PC-3 (cell line): ENCODE data around the gene HOXB2. TPM values are rescaled to one million over a fixed set of nuclear protein-coding genes. Genes with fewer than 3 reads are reported as not detected.

Experiments used
- ATAC-seq: fragments of 200-7000 bp; cut with Tn5 transposase; 2 replicates; pipeline ENCODE4 v1.9.1; 2020; ENCODE audit warnings: mild to moderate bottlenecking, moderate library complexity
- BruUV-seq: library from RNA; stranded (reverse); fragments of 400-500 nt; replicated peaks from 2 replicates; lab custom pipeline; 2021; lab: Mats Ljungman, UMichigan
- CTCF ChIA-PET: fragments of 300-600 bp; sonication (Branson Sonifier 250); formaldehyde crosslinking; loops from one replicate; lab custom pipeline; 2022; ENCODE audit warnings: antibody characterized with exemption; lab: Charles Lee
- POLR2A ChIA-PET: fragments of 300-600 bp; sonication (Branson Sonifier 250); formaldehyde crosslinking; loops from one replicate; lab custom pipeline; 2022; ENCODE audit warnings: antibody characterized with exemption; ENCODE audit not compliant: unreplicated experiment; lab: Charles Lee
- DNase-seq: peaks from one replicate; pipeline ENCODE4 v3.0.0-alpha.2; 2015
- H2AFZ ChIP-seq: fragments of 300-600 bp; sonication (generic); 2 replicates; pipeline ENCODE4 v1.6.0; 2016; ENCODE audit warnings: antibody characterized with exemption, low read length
- H3F3A ChIP-seq: fragments of 300-600 bp; sonication (generic); one replicate; pipeline ENCODE4 v1.6.0; 2017; ENCODE audit warnings: antibody characterized with exemption, low read length, control low read depth, mild to moderate bottlenecking; ENCODE audit not compliant: unreplicated experiment
- H3K27ac ChIP-seq: fragments of 300-600 bp; sonication (generic); 2 replicates; pipeline ENCODE4 v1.5.1; 2016; ENCODE audit warnings: mild to moderate bottlenecking, low read length
- H3K27me3 ChIP-seq: fragments of 300-600 bp; sonication (generic); 2 replicates; pipeline ENCODE4 v1.6.1; 2016; ENCODE audit warnings: low read length, mixed read lengths
- H3K36me3 ChIP-seq: fragments of 300-600 bp; sonication (generic); 2 replicates; pipeline ENCODE4 v1.6.1; 2016; ENCODE audit warnings: low read depth, mixed run types, low read length, mixed read lengths
- H3K4me1 ChIP-seq: fragments of 300-600 bp; sonication (generic); 2 replicates; pipeline ENCODE4 v1.5.1; 2016; ENCODE audit warnings: low read length; ENCODE audit not compliant: insufficient read depth
- H3K4me2 ChIP-seq: fragments of 300-600 bp; sonication (generic); 2 replicates; pipeline ENCODE4 v1.6.0; 2016; ENCODE audit warnings: low read length
- H3K4me3 ChIP-seq: fragments of 300-600 bp; sonication (generic); 2 replicates; pipeline ENCODE4 v1.5.1; 2016; ENCODE audit warnings: mild to moderate bottlenecking, low read length, mixed read lengths
- H3K79me2 ChIP-seq: fragments of 300-600 bp; sonication (generic); 2 replicates; pipeline ENCODE4 v1.6.1; 2017; ENCODE audit warnings: low read length, mixed read lengths
- H3K9ac ChIP-seq: fragments of 300-600 bp; sonication (generic); 2 replicates; pipeline ENCODE4 v1.6.0; 2016; ENCODE audit warnings: mild to moderate bottlenecking, low read length
- H3K9me2 ChIP-seq: fragments of 300-600 bp; sonication (generic); replicated peaks from 2 replicates; pipeline ENCODE4 v1.6.1; 2016; ENCODE audit warnings: mixed run types, low read length, mixed read lengths
- H3K9me3 ChIP-seq: fragments of 300-600 bp; sonication (generic); 2 replicates; pipeline ENCODE4 v1.6.1; 2016; ENCODE audit warnings: low read length, mixed read lengths
- H4K20me1 ChIP-seq: fragments of 300-600 bp; sonication (generic); 2 replicates; pipeline ENCODE4 v1.6.1; 2016; ENCODE audit warnings: low read length, mixed read lengths
- CTCF ChIP-seq: fragments of 300-600 bp; sonication (generic); conservative IDR thresholded peaks from 2 replicates; pipeline ENCODE4 v1.5.1; 2017; ENCODE audit warnings: antibody characterized with exemption, low read depth, mild to moderate bottlenecking, low read length
- EZH2 ChIP-seq: fragments of 300-600 bp; sonication (generic); IDR thresholded peaks from one replicate; pipeline ENCODE4 v1.6.1; 2017; ENCODE audit warnings: antibody characterized with exemption, mild to moderate bottlenecking, low read length; ENCODE audit not compliant: unreplicated experiment
- EZH2phosphoT487 ChIP-seq: fragments of 300-600 bp; sonication (generic); IDR thresholded peaks from 2 replicates; pipeline ENCODE4 v1.6.1; 2018; ENCODE audit warnings: mild to moderate bottlenecking, antibody characterized with exemption, low read length, borderline replicate concordance
- intact Hi-C: fragments of 100-400 bp; cut with micrococcal nuclease; formaldehyde crosslinking; loops from 2 replicates; pipeline ENCODE4 v1.9.0; 2023
- total RNA-seq: library from RNA; depleted of rRNA; stranded (reverse); fragments of >200 nt; gene quantifications from 2 replicates; pipeline ENCODE4 v1.2.3, GENCODE V29; 2014

Gene HOXB2
- total RNA-seq, 1 experiment from 2014 or later = 1.1 TPM

- Histone ChIP-seq H3K36me3 (no peaks in the 10 kb centered on the region), H3K4me2 (no peak overlapping the region), H3K79me2 (no peaks in the 10 kb centered on the region), H3K4me3 (no peak overlapping the region), H2AFZ (no peak overlapping the region), H3K9me2 (no peaks in the 10 kb centered on the region), H3K9ac (no peak overlapping the region), H4K20me1 (no peaks in the 10 kb centered on the region), H3K9me3 (no peaks in the 10 kb centered on the region), H3K27ac (no peak overlapping the region), H3F3A (no peaks in the 10 kb centered on the region), H3K4me1 (peaks cover 8% of the 10 kb centered on the region; the same call in 1 of the 2 replicates), H3K27me3 (no peaks in the 10 kb centered on the region)
- POLR2A ChIA-PET = no interaction called here
- no TSS peak for BruUV-seq
- TF ChIP-seq EZH2phosphoT487 (no peak), EZH2 (no peak), CTCF (no peak)
- CTCF ChIA-PET = interaction anchor here (0.7 kb wide), 1 partner anchor 327 kb away, joined by 4 read pairs; no protein-coding TSS in a partner anchor
- no peak for DNase-seq
- intact Hi-C loops = no loop called here
- ATAC-seq = no peak
Measured at GRCh38 chr17:48591255-48592056, 46.5 kb upstream of the HOXB2 start.

GRCh38 chr17:48590607-48591161, 45.8 kb upstream of the HOXB2 start:
- H3K36me3 ChIP-seq = no peaks in the 10 kb centered on the region
- no peaks in the 10 kb centered on the region for H3K27me3 ChIP-seq
- CTCF ChIA-PET = interaction anchor here (0.7 kb wide), 1 partner anchor 326 kb away, joined by 4 read pairs; no protein-coding TSS in a partner anchor
- POLR2A ChIA-PET = no interaction called here
- intact Hi-C loops = no loop called here
- H3K9ac ChIP-seq = no peak overlapping the region
- TF ChIP-seq EZH2phosphoT487 = no peak
- no peak for TF ChIP-seq CTCF
- no peak for TF ChIP-seq EZH2
- H3K9me2 ChIP-seq = no peaks in the 10 kb centered on the region
- H3K4me3 ChIP-seq = no peak overlapping the region
- H4K20me1 ChIP-seq = no peaks in the 10 kb centered on the region
- H3K27ac ChIP-seq = no peak overlapping the region
- no TSS peak for BruUV-seq
- H3K4me2 ChIP-seq = no peak overlapping the region
- DNase-seq = no peak
- H2AFZ ChIP-seq = no peak overlapping the region
- no peaks in the 10 kb centered on the region for H3F3A ChIP-seq
- H3K4me1 ChIP-seq = peaks cover 14% of the 10 kb centered on the region
- no peak for ATAC-seq
- no peaks in the 10 kb centered on the region for H3K79me2 ChIP-seq
- H3K9me3 ChIP-seq = no peaks in the 10 kb centered on the region
